ENCODE data around the gene GOSR2. TPM values are rescaled to one million over a fixed set of nuclear protein-coding genes. Genes with fewer than 3 reads are reported as not detected.

The GOSR2 gene
- total RNA-seq, 4 donors from 2014 or later, result 45.9 to 88.3 (median 51.6) TPM

DNA sequence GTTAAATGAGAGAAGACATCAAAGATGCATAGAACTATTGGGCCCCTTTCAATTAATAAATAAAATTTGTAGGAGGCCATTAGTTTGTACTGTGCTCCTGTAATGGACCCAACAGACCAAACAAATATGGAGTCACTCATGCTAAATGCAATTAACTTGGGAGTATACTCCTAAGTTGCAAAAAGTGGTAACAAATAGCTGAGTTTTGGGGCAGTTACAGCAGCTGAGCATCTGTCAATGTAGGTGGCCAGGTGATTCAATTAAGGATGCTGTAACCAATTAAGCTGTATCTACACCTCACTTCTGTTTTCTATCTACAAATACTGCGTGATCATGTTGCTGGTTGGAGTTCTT, 36.7 kb upstream of the GOSR2 start:
- H3K36me3 ChIP-seq, result no peaks in the 10 kb centered on the region
- no peak for DNase-seq
- H3K4me1 ChIP-seq, result no peaks in the 10 kb centered on the region
- 87 to 95% methylated on average over 1 of the region's 1 CpG for WGBS, 2 donors
- no peak overlapping the region for H3K27ac ChIP-seq
- TF ChIP-seq POLR2A (IDR thresholded peaks at IDR 0.05) (no peak), CTCF (IDR thresholded peaks at IDR 0.05) (no peak)
- no peaks in the 10 kb centered on the region for H3K27me3 ChIP-seq
- intact Hi-C loops (cut with DNase I), result no loop called here
- H3K4me3 ChIP-seq (replicated peaks in 1 of 3), result no peak overlapping the region
- H3K9me3 ChIP-seq, result no peaks in the 10 kb centered on the region

DNA sequence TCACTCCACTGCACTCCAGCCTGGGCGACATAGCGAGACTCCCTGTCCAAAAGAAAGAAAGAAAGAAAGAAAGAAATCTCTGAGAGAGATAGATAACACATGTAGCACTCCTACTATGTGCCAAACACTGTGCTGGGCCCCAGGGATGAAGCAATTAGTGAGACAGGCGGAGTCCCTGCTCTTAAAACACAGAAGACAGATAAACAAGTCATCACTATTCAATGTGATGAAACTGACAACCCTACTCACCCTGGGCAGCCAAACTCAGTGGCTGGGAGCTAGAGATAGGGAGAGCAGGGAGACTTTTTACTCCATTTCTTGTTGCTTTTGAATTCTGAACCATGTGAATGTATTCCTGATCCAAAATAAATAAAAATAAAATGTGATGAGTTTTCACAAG, 35.2 kb upstream of the GOSR2 start:
- Histone ChIP-seq H3K4me1 (no peaks in the 10 kb centered on the region), H3K27me3 (no peaks in the 10 kb centered on the region), H3K9me3 (no peaks in the 10 kb centered on the region), H3K36me3 (no peaks in the 10 kb centered on the region), H3K27ac (no peak overlapping the region), H3K4me3 (replicated peaks in 1 of 3) (no peak overlapping the region)
- intact Hi-C loops (cut with DNase I), result no loop called here
- 93% methylated on average over 3 of the region's 3 CpGs for WGBS, 2 donors
- DNase-seq, result no peak
- no peak for TF ChIP-seq CTCF (IDR thresholded peaks at IDR 0.05)
- TF ChIP-seq POLR2A (IDR thresholded peaks at IDR 0.05), result no peak

- no peaks in the 10 kb centered on the region for H3K9me3 ChIP-seq
- TF ChIP-seq CTCF (IDR thresholded peaks at IDR 0.05), result no peak
- no peak for TF ChIP-seq POLR2A (IDR thresholded peaks at IDR 0.05)
- no peaks in the 10 kb centered on the region for H3K27me3 ChIP-seq
- no peak overlapping the region for H3K27ac ChIP-seq
- no peaks in the 10 kb centered on the region for H3K4me1 ChIP-seq
- no peak for DNase-seq
- H3K36me3 ChIP-seq, result no peaks in the 10 kb centered on the region
- 83% methylated on average over 1 of the region's 1 CpG for WGBS, 2 donors
- H3K4me3 ChIP-seq (replicated peaks in 1 of 3), result no peak overlapping the region
- intact Hi-C loops (cut with DNase I), result no loop called here
These were observed 34.2 kb upstream of the GOSR2 start for GRCh38 chr17:46888727-46889126.

- Histone ChIP-seq H3K4me1 (no peaks in the 10 kb centered on the region), H3K27ac (no peak overlapping the region), H3K9me3 (no peaks in the 10 kb centered on the region), H3K4me3 (replicated peaks in 1 of 3) (no peak overlapping the region), H3K27me3 (no peaks in the 10 kb centered on the region), H3K36me3 (no peaks in the 10 kb centered on the region)
- intact Hi-C loops (cut with DNase I), result no loop called here
- no peak for DNase-seq
- TF ChIP-seq POLR2A (IDR thresholded peaks at IDR 0.05) (no peak), CTCF (IDR thresholded peaks at IDR 0.05) (no peak)
- 82 to 88% methylated on average over 4 of the region's 4 CpGs for WGBS, 2 donors
These were observed 33.4 kb upstream of the GOSR2 start for GRCh38 chr17:46889519-46889918.

DNA sequence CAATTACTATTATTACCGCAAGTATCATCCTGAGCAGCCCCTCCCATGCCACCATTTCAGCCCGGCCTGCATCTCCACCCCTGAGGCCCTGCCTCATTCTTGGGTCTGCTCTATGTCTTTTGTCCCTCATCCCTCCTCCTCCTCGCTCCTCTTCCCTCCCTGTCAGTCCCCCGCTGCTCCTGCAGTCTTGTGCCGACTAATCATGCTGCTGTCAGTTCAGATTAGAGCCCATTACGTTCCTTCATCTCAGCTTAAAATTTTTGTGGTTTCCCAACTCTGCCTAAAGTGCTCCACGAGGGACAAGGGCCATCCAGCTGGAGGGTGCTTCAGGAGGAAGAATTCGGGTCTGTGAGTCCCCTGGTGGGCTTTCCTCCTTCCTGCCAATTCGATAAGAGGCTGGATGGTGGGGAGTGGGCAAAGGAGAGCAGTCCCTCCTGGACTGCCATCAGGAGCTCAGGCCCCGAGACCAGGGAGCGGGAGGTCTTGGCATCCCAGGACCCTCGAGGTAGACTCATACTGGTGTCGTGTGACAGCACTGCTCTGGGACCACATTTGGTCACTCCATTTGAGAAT, 32.9 kb upstream of the GOSR2 start:
- H3K27me3 ChIP-seq, result no peaks in the 10 kb centered on the region
- no peak overlapping the region for H3K4me3 ChIP-seq (replicated peaks in 1 of 3)
- no peaks in the 10 kb centered on the region for H3K9me3 ChIP-seq
- DNase-seq, result no peak
- WGBS, 2 donors, result 42 to 48% methylated on average over 9 to 13 of the region's 13 CpGs
- intact Hi-C loops (cut with DNase I), result no loop called here
- no peak for TF ChIP-seq CTCF (IDR thresholded peaks at IDR 0.05)
- TF ChIP-seq POLR2A (IDR thresholded peaks at IDR 0.05), result no peak
- H3K27ac ChIP-seq, result no peak overlapping the region
- H3K4me1 ChIP-seq, result no peaks in the 10 kb centered on the region
- H3K36me3 ChIP-seq, result no peaks in the 10 kb centered on the region
